Panc1 (cell line): ENCODE data around the gene CSKMT. TPM values are rescaled to one million over a fixed set of nuclear protein-coding genes. Genes with fewer than 3 reads are reported as not detected.
"Not testable (repeated sequence)": the region's sequence is repeated elsewhere in the genome, so short reads cannot be mapped to it uniquely, and the experiment has no call there.

Source experiments
- ATAC-seq: fragments of 200-7000 bp; cut with Tn5 transposase; 2 replicates; pipeline ENCODE4 v1.9.1; 2020; ENCODE audit warnings: mild to moderate bottlenecking, moderate library complexity
- Bru-seq: library from RNA; stranded (reverse); fragments of 400-500 nt; gene quantifications from one replicate; lab custom pipeline; 2021; lab: Mats Ljungman, UMichigan
- BruChase-seq, 2 experiments: library from RNA; stranded (reverse); fragments of 400-500 nt; gene quantifications; one replicate each; lab custom pipeline; 2021; lab: Mats Ljungman, UMichigan
- BruUV-seq: library from RNA; stranded (reverse); fragments of 400-500 nt; replicated peaks from 2 replicates; lab custom pipeline; 2021; lab: Mats Ljungman, UMichigan
- CTCF ChIA-PET: fragments of 300-600 bp; sonication (Branson Sonifier 250); formaldehyde crosslinking; loops from one replicate; lab custom pipeline; 2022; ENCODE audit warnings: antibody characterized with exemption; lab: Charles Lee
- POLR2A ChIA-PET: fragments of 300-600 bp; sonication (Branson Sonifier 250); formaldehyde crosslinking; loops from one replicate; lab custom pipeline; 2022; ENCODE audit warnings: antibody characterized with exemption; lab: Charles Lee
- DNase-seq: peaks from one replicate; pipeline ENCODE4 v3.0.0-alpha.2; 2010; ENCODE audit warnings: low read depth, low spot score
- H3K27ac ChIP-seq: 2 replicates; pipeline ENCODE4 v1.5.1; 2011; ENCODE audit warnings: mild to moderate bottlenecking, low read length, inconsistent platforms
- H3K27me3 ChIP-seq: fragments of 200-500 bp; sonication (Bioruptor generic); 2 replicates; pipeline ENCODE4 v1.6.0; 2014; ENCODE audit warnings: low read length, inconsistent platforms; ENCODE audit not compliant: control insufficient read depth, insufficient read depth
- H3K36me3 ChIP-seq: fragments of 200-500 bp; sonication (Bioruptor generic); 2 replicates; pipeline ENCODE4 v1.5.1; 2014; ENCODE audit warnings: inconsistent platforms, mild to moderate bottlenecking, low read length, moderate library complexity; ENCODE audit not compliant: control insufficient read depth, insufficient read depth
- H3K4me1 ChIP-seq: 2 replicates; pipeline ENCODE4 v1.5.1; 2011; ENCODE audit warnings: inconsistent platforms, mild to moderate bottlenecking, low read length, moderate library complexity; ENCODE audit not compliant: control insufficient read depth, insufficient read depth
- H3K4me3 ChIP-seq, 2 experiments: 2 replicates each; pipeline ENCODE4 v1.5.1; 2011 to 2012; ENCODE audit warnings: low read depth in 2 of 2, low read length in 2 of 2, mild to moderate bottlenecking in 2 of 2, inconsistent platforms in 1 of 2, moderate library complexity in 1 of 2
- H3K9me3 ChIP-seq: fragments of 200-500 bp; sonication (Bioruptor generic); 2 replicates; pipeline ENCODE4 v1.5.1; 2014; ENCODE audit warnings: low read depth, mild to moderate bottlenecking, inconsistent platforms, low read length, moderate library complexity; ENCODE audit not compliant: control insufficient read depth, insufficient read depth
- CTCF ChIP-seq: fragments of 450-650 bp; IDR thresholded peaks from 2 replicates; pipeline ENCODE4 v1.5.1; 2017; ENCODE audit warnings: mild to moderate bottlenecking
- POLR2AphosphoS5 ChIP-seq: IDR thresholded peaks from 2 replicates; pipeline ENCODE4 v1.6.1; 2012; ENCODE audit warnings: mild to moderate bottlenecking, low read depth, low read length, moderate library complexity
- REST ChIP-seq, 2 experiments: IDR thresholded peaks; 2 replicates each; pipeline ENCODE4 v1.6.1; 2011 to 2012; ENCODE audit warnings: low read depth in 2 of 2, control low read depth in 1 of 2, low read length in 1 of 2, mild to moderate bottlenecking in 1 of 2, moderate library complexity in 1 of 2; ENCODE audit not compliant: insufficient read depth in 1 of 2
- SIN3A ChIP-seq: IDR thresholded peaks from 2 replicates; pipeline ENCODE4 v1.6.1; 2012; ENCODE audit warnings: low read depth, mild to moderate bottlenecking, low read length, moderate library complexity, borderline replicate concordance; ENCODE audit not compliant: insufficient read depth
- TCF7L2 ChIP-seq: IDR thresholded peaks from 2 replicates; pipeline ENCODE4 v1.6.1; 2011; ENCODE audit warnings: mild to moderate bottlenecking, low read depth, low read length, inconsistent platforms
- in situ Hi-C: cut with HindIII; loops from 2 replicates; pipeline ENCODE4 v1.10.0; 2016; ENCODE audit warnings: low sequenced_read_pairs, low pct_unique_long_range_greater_than_20kb
- intact Hi-C: fragments of 100-400 bp; cut with micrococcal nuclease; formaldehyde crosslinking; loops from one replicate; pipeline ENCODE4 v1.10.0; 2022; ENCODE audit not compliant: unreplicated experiment
- long read RNA-seq: library from polyadenylated mRNA; unstranded; transcript quantifications from one replicate; pipeline ENCODE4 v2.0.0, GENCODE V29; 2021; ENCODE audit not compliant: unreplicated experiment
- polyA plus RNA-seq: library from polyadenylated mRNA; unstranded; fragments of >200 nt; gene quantifications from one replicate; pipeline ENCODE4 v1.2.1, GENCODE V29; 2012; ENCODE audit warnings: missing spikeins; ENCODE audit not compliant: insufficient read length
- total RNA-seq: library from RNA; stranded (reverse); gene quantifications from one replicate; pipeline ENCODE4 v1.2.1, GENCODE V29; 2021; ENCODE audit not compliant: unreplicated experiment

CSKMT gene
- total RNA-seq, result 36.9 TPM
- 23.7 TPM for polyA plus RNA-seq
- percentile 92 among the genes with signal in this experiment for Bru-seq, nascent RNA
- percentile 62 among the genes with signal in this experiment for BruChase-seq, experiment 1, labeled RNA remaining after a 2-hour chase
- BruChase-seq, experiment 2, labeled RNA remaining after a 6-hour chase, result percentile 60 among the genes with signal in this experiment
- long read RNA-seq, transcript CSKMT-204 (1 exons, 376 nt), result minor isoform, 12 of 49 reads
- long read RNA-seq, transcript CSKMT-202 (2 exons, 2,870 nt), result major isoform, 19 of 49 reads
- long read RNA-seq, partial matches to known transcripts, result 1 of 49 reads
- long read RNA-seq, other reads (novel, unspliced or antisense), result 14 of 49 reads

GRCh38 chr11:62665075-62665598 lies at the start of gene CSKMT, which contains the start of gene C11orf98:
CSKMT (plus strand) TSS chr11:62665312; CDS start chr11:62665880, 568 bp downstream.
C11orf98 (minus strand) TSS chr11:62665210; CDS start chr11:62665169, 41 bp downstream.
- Histone ChIP-seq H3K27ac (peak within 1 kb of the TSS; percentile 99), H3K27me3 (no peaks in the 10 kb centered on the region), H3K36me3 (peaks cover 9% of the 10 kb centered on the region), H3K4me3 (peak within 1 kb of the TSS; percentile 94 to 96), H3K4me1 (peaks cover 22% of the 10 kb centered on the region), H3K9me3 (no peaks in the 10 kb centered on the region)
- CTCF ChIA-PET, result interaction anchor here (0.6 to 0.9 kb wide), 2 partner anchors 53 to 55 kb away, joined by 3 to 6 read pairs; no protein-coding TSS in a partner anchor
- in situ Hi-C loops, result no loop called here
- TF ChIP-seq CTCF, result no peak
- no peak for TF ChIP-seq REST (IDR thresholded peaks at IDR 0.05; ENCODE audit: insufficient read depth in 1 of 2, low read depth in 2 of 2, low read length in 1 of 2)
- peak; percentile 67; the same call in 1 of the 2 replicates for TF ChIP-seq TCF7L2
- TF ChIP-seq SIN3A, result peak; percentile 93; the same call in 1 of the 2 replicates
- peak; percentile 100 for TF ChIP-seq POLR2AphosphoS5
- no TSS peak for BruUV-seq
- intact Hi-C loops, result no loop called here
- DNase-seq (peak; percentile 59), ATAC-seq (peak; percentile 90)
- POLR2A ChIA-PET, result interaction anchor here (0.5 to 1.7 kb wide), 17 partner anchors 9 to 850 kb away, joined by 3 to 10 read pairs (median 3); partner anchors contain the start of genes GANAB, HNRNPUL2, INTS5 and TTC9C

- no peak for TF ChIP-seq CTCF
- ATAC-seq (no peak), DNase-seq (no peak)
- H3K27me3 ChIP-seq, result no peaks in the 10 kb centered on the region
- H3K36me3 ChIP-seq, result no peaks in the 10 kb centered on the region; the same call in 1 of the 2 replicates
- H3K9me3 ChIP-seq, result no peaks in the 10 kb centered on the region
- H3K27ac ChIP-seq, result no peak overlapping the region
- in situ Hi-C loops, result no loop called here
- H3K4me1 ChIP-seq, result peaks cover 21% of the 10 kb centered on the region
- H3K4me3 ChIP-seq, result no peak overlapping the region
- intact Hi-C loops, result no loop called here
- no TSS peak for BruUV-seq
- CTCF ChIA-PET, result no interaction called here
- POLR2A ChIA-PET, result no interaction called here
These were observed 49.6 kb upstream of the CSKMT start for GRCh38 chr11:62615521-62615920.

GRCh38 chr11:62616957-62617356 lies 48.2 kb upstream of the CSKMT start:
- peaks cover 19% of the 10 kb centered on the region for H3K4me1 ChIP-seq
- POLR2A ChIA-PET, H3K36me3 ChIP-seq, ATAC-seq, H3K4me3 ChIP-seq, BruUV-seq, H3K9me3 ChIP-seq, in situ Hi-C loops, intact Hi-C loops, DNase-seq, H3K27me3 ChIP-seq, H3K27ac ChIP-seq: not testable (repeated sequence)
- CTCF ChIA-PET, result interaction anchor here (0.5 to 0.6 kb wide), 2 partner anchors 46 to 83 kb away, joined by 3 to 7 read pairs; no protein-coding TSS in a partner anchor
